Fibroblast of skin of right biceps (primary cell): ENCODE results near the gene DPF3.

ENCODE experiments used
- DNase-seq: peaks from one replicate; pipeline ENCODE4 v3.0.0-alpha.2; 2013

DPF3 gene

GRCh38 chr14:72636094-72636493 is 257.8 kb downstream of the DPF3 start:
- peak; percentile 76 for DNase-seq

DNA sequence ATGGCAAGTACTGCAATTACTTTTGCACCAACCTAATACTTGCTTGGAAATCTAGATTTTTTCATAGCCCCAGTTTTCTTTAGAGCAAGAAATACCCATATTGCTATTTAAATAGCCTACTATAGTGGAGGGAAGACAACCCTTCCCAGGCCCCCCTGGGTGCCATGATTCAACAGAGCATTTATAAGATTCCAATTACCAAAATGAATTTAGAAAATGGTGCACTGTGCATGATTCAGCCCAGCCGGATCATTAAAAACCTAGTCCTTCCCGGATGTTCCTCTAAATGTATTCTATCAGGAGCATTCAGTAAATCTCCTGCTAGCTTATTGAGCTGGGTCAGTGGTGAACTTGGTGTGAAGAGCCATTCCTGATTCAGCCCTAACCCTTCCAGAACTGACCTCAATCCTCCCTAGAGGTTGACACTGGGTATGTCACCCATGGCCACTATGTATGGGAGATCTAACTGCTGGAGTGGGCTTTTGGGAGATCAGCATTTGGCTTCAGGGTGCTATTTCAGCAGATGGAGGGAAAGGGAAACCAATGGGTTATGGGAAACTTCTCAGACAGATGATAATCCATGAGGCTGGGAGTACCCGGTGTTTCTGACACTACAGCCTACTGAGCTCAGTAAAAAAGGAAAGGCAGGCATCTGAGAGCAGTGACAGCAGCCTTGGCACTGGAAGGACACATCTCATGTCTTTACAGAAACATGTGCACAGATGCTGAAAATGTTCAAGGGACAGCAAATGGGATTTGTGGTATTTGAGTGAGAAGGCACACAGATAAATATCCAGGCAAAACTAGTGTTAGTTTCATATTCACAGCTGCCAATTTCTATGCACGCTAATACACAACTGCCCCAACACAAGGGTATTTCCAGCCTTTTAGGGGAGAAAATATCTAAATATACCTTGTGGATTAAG is 258.9 kb downstream of the DPF3 start:
- no peak for DNase-seq

GRCh38 chr14:72633551-72633950 is 260.4 kb downstream of the DPF3 start:
- peak; percentile 80 for DNase-seq

- DNase-seq, result no peak
Measured at GRCh38 chr14:72632727-72633126, 261.2 kb downstream of the DPF3 start.

DNA sequence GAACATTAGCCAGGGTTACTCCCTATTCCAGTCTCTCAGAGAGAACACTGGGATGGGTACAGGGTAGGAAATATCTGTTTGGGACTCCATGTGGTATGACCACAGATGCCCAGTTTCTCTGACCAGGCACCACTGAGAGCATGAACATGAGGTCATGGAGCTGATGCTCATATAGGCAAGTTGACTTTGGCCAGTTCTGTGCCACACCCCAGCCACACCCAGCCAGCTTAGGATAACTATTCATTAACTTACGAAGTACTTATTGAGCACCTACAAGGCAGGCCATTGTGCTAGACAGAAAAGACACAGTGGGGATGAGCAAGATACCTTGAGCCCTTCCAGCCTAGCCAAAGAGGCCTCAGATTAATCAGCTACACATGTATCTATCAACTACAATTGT is 262.5 kb downstream of the DPF3 start:
- no peak for DNase-seq

- no peak for DNase-seq
Measured at GRCh38 chr14:72630374-72630773, 263.5 kb downstream of the DPF3 start.

DNA sequence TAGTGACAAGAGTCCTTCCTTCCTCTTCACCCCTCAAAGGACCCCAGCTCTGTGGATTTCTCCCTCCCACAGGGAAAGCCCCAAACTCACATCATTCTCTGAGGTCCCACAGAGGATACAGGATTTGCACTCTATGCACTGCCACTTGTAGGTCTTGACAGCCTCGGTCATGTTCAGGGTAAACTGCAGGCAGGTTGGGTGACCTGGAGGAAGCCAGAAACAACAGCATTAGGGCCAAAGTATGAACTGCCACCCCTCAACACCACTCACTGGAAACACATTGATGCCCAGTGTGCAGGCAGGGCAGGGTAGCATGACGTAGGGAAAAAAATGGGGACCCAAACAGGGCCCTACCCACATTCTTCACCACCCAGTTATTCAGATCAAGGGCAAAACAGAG is 264.4 kb downstream of the DPF3 start:
- no peak for DNase-seq

- DNase-seq, result no peak
Measured at GRCh38 chr14:72625689-72626088, 268.2 kb downstream of the DPF3 start.

GRCh38 chr14:72621387-72622065 is 272.4 kb downstream of the DPF3 start:
- no peak for DNase-seq

- DNase-seq, result no peak
Measured at GRCh38 chr14:72619881-72620280, 274.0 kb downstream of the DPF3 start.

DNA sequence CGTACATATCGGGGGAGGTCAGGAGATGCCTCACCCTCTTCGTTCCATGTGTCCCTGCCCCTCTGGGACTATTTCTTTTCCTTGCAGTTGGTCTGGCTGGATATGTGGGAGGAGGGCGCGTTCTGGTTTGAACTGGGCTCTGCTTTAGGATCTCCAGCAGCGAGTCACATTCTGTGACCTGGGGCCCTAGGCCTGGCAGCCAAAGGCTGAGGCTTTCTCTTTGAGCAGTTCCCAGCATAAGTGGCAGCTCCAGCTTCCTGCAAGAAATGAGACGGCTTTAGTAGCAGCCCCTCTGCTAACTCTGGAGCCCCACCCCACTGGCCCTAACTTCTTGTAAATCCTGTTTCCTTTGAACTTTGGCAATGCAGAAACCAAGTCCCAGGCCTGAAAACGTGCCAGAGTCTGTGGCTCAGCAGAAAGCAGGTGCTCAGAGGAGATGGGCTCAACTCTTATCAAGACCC is 274.8 kb downstream of the DPF3 start:
- DNase-seq, result no peak

DNA sequence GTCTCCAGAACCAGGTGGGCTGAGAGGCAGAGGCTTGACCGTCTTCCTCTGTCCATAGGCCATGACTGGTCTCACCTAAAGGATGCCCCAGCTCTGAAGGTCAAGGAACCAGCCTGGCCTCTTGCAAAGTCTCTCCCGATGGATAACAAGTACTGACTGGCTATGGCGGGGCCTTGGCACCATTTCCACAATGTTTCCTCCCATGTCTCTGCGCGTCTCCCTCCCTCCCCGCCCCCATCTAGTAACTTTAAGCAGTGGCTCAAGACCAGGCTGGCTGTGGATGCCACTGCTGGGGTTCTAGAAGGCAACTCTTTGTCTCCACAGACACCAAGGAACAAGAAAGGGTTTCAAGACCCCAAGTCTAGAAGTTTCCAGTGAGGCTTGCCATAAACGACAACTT is 275.5 kb downstream of the DPF3 start:
- DNase-seq, result no peak

DNA sequence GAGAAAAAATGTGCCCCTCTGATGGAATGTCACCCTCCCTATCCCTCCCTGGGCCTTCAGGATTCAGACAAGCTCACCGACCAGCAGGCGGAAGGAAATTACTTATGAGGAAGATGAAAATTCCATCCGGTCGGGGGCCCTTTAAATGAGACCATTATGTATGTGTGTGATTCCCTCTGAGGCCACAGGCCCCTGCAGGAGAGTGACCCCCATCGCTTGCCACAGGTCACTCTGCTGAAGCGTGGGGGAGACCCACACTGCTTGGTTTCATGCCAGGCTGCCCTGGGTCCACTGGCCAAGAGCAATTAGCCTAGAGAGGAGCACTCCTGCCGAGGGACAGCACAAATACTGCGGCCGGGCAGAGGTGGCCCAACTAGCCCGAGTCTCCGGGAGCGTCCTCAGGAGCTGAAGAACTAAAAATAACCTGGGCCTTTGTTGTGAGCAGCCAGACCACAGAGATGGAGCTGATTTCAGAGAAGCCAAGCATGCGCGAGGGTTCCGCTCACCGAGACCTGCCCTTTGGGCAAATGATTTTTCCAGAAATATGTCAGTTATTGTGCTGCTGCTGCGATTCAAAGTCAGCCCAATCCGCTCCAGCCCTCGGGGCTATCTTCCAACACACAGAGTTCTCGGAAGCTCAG is 276.4 kb downstream of the DPF3 start:
- peak; percentile 66 for DNase-seq

DNA sequence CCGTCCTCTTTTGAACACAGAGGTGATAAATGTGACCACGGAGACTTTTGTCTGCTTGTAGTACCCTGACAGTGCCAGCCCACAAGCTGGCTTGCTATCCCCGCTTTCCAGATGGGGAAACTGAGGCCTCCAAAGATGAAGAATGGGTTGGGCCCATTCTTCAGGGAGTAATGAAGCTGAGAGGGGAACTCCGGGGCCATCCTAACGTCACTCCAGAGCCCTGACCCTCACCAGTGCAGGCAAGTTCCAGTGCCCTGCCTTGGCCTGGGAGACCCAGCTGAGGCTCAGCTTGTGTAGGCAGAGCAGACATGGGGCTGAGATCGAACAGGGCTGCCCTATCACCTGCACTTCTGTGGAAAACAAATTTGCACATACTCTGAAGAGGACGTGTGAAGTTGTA is 277.1 kb downstream of the DPF3 start:
- DNase-seq, result no peak

DNA sequence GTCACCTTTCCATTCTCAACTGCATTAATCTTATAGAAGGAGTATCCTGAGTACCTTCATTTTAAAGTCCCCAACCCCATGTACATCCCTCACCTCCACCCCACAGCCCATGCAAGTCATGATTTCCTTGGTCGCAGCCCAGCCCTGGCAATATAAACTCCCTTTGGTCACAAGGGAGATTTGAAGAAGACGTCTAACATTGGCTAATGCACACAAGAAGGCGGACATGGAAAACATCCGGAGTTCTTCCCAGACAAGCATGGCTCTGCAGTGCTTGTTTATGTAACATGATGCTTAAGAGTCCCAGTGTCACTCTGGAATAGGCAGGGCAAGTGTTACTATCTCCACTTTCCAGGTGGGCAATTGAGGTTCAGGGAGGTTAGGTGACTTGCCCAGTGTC is 277.6 kb downstream of the DPF3 start:
- DNase-seq, result peak; percentile 35

DNA sequence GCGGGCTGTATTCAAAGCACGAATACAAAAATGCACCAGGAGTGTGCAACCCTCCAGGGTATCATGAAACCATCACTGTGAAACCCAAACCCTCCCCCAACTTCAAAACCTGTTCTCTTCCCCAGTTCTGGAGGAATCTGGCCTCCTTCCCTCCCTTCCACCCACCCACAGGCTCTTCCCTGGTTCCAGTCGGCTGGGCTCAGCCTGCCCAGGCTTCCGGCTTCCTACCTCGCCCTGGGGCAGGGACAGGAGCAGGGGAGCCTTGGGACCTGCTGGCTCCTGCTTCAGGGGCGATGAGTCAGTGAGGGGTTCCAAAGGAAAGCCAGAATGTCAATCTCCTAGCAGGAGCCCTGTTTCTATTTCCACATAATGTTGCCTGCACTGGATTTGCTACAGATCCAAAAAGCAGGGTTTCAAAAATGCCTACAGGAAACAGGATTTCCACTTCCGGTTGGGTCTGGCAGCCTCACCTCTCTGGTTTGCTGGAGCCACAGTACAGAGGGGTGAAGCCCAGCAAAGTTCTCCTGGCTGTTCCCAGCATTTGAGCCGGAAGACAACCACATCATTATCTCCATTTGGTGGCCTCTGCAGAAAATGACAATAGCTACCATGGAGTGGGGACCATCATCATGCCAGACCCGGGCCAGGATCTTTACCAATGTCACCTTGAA is 278.3 kb downstream of the DPF3 start:
- peak; percentile 61 for DNase-seq

GRCh38 chr14:72614891-72615415 is 278.9 kb downstream of the DPF3 start:
- DNase-seq, result no peak

DNA sequence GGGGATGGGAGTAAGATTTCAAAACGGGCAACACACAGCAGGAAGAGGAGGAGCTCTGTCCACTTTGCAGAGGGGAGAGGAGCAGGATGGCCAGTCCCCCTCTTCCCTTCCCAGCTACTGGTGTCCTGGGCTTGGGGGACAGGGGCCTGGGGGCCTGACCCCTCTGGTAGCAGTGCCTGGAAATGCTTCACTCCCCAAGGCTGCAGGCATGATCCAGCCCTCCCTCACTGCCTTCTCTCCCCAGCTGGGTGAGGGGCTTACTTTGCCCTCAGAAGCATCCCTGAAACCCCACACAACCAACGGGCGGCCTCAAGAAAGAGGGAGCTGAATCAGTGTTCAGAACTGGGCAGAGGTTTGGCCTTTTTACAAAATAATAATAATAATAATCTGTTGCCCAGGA is 279.5 kb downstream of the DPF3 start:
- no peak for DNase-seq

- no peak for DNase-seq
Measured at GRCh38 chr14:72613975-72614319, 280.0 kb downstream of the DPF3 start.

GRCh38 chr14:72613231-72613974 is 280.5 kb downstream of the DPF3 start:
- no peak for DNase-seq

DNA sequence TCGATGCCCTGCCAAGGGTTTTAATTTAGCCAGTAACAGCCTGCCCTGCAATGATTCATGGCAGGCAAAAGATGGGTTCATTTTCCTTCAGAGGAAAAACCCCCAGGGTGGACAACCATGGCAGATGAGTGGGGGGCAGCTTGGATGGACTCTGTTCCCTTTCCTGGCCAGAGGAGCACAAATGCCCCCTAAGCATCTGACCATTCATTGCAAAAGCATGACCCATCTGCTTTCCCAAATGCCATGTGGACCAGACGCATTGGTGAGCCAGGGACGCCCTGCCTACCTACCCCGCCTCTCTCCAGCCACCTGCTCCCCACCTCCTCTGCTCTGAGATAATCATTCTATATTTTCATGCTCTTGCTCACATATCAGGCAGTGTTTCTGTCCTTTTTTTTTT is 281.9 kb downstream of the DPF3 start:
- no peak for DNase-seq

- no peak for DNase-seq
Measured at GRCh38 chr14:72611506-72611905, 282.4 kb downstream of the DPF3 start.
